BLaER1 (cell line): Measurements from ENCODE around the gene TUBD1.
A peak's percentile ranks its signal among the peaks of the same experiment; 100 is the strongest.
"Not testable (repeated sequence)": the region's sequence is repeated elsewhere in the genome, so short reads cannot be mapped to it uniquely, and the experiment has no call there.

Experiments used
- H3K27ac ChIP-seq: shearing (Covaris generic); formaldehyde crosslinking; 2 replicates; pipeline ENCODE4 v1.8.1; 2022
- H3K27me3 ChIP-seq: shearing (Covaris generic); formaldehyde crosslinking; 2 replicates; pipeline ENCODE4 v1.8.1; 2022
- H3K36me3 ChIP-seq: shearing (Covaris generic); formaldehyde crosslinking; 2 replicates; pipeline ENCODE4 v1.8.1; 2022
- H3K4me1 ChIP-seq: shearing (Covaris generic); formaldehyde crosslinking; 2 replicates; pipeline ENCODE4 v1.8.1; 2022
- H3K4me2 ChIP-seq: shearing (Covaris generic); formaldehyde crosslinking; 2 replicates; pipeline ENCODE4 v1.8.1; 2022
- H3K4me3 ChIP-seq: shearing (Covaris generic); formaldehyde crosslinking; 2 replicates; pipeline ENCODE4 v1.8.1; 2022
- H3K9ac ChIP-seq: shearing (Covaris generic); formaldehyde crosslinking; 2 replicates; pipeline ENCODE4 v1.8.1; 2022
- H3K9me3 ChIP-seq: shearing (Covaris generic); formaldehyde crosslinking; 2 replicates; pipeline ENCODE4 v1.8.1; 2022
- H4K20me1 ChIP-seq: shearing (Covaris generic); formaldehyde crosslinking; 2 replicates; pipeline ENCODE4 v1.8.1; 2022
- Cebpa-rat ChIP-seq: shearing (Covaris generic); IDR thresholded peaks from 2 replicates; pipeline ENCODE4 v1.8.1; 2022

Gene TUBD1, protein sequence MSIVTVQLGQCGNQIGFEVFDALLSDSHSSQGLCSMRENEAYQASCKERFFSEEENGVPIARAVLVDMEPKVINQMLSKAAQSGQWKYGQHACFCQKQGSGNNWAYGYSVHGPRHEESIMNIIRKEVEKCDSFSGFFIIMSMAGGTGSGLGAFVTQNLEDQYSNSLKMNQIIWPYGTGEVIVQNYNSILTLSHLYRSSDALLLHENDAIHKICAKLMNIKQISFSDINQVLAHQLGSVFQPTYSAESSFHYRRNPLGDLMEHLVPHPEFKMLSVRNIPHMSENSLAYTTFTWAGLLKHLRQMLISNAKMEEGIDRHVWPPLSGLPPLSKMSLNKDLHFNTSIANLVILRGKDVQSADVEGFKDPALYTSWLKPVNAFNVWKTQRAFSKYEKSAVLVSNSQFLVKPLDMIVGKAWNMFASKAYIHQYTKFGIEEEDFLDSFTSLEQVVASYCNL

GRCh38 chr17:59892924-59893675 lies at the start of gene TUBD1, which contains the start of gene RPS6KB1:
TSS of gene TUBD1 (minus strand) at chr17:59892943. CDS start at chr17:59891002, 1,941 bp downstream.
TSS of gene RPS6KB1 (plus strand) at chr17:59893121. CDS start at chr17:59893185, 64 bp downstream.
- Histone ChIP-seq H3K4me1 (peaks cover 32% of the 10 kb centered on the region), H3K27ac (peak within 1 kb of the TSS; percentile 92), H3K9me3 (no peaks in the 10 kb centered on the region), H4K20me1 (peaks cover 49% of the 10 kb centered on the region), H3K9ac (peak within 1 kb of the TSS; percentile 91), H3K4me2 (peak within 1 kb of the TSS; percentile 81), H3K36me3 (peaks cover 31% of the 10 kb centered on the region), H3K27me3 (no peaks in the 10 kb centered on the region), H3K4me3 (peak within 1 kb of the TSS; percentile 92)
- no peak for TF ChIP-seq Cebpa-rat

GRCh38 chr17:59941131-59941530 lies 48.4 kb upstream of the TUBD1 start:
- Histone ChIP-seq H3K4me2 (no peak overlapping the region), H3K9ac (no peak overlapping the region), H4K20me1 (no peaks in the 10 kb centered on the region), H3K4me1 (no peaks in the 10 kb centered on the region), H3K9me3 (no peaks in the 10 kb centered on the region), H3K27me3 (no peaks in the 10 kb centered on the region), H3K36me3 (peaks cover 93% of the 10 kb centered on the region), H3K4me3 (no peak overlapping the region), H3K27ac (no peak overlapping the region)
- no peak for TF ChIP-seq Cebpa-rat

- H3K9me3 ChIP-seq, H3K9ac ChIP-seq, H3K4me3 ChIP-seq, H3K4me2 ChIP-seq, H4K20me1 ChIP-seq, H3K27me3 ChIP-seq, H3K4me1 ChIP-seq, H3K27ac ChIP-seq: not testable (repeated sequence)
- peaks cover 93% of the 10 kb centered on the region for H3K36me3 ChIP-seq
These were observed 48.0 kb upstream of the TUBD1 start for GRCh38 chr17:59940697-59941096.

GRCh38 chr17:59933317-59933716 lies 40.6 kb upstream of the TUBD1 start:
- not testable (repeated sequence) for H3K27ac ChIP-seq, H3K9ac ChIP-seq, H3K9me3 ChIP-seq, H3K4me3 ChIP-seq, H3K4me2 ChIP-seq, H3K4me1 ChIP-seq, H4K20me1 ChIP-seq, H3K27me3 ChIP-seq
- peaks cover 93% of the 10 kb centered on the region for H3K36me3 ChIP-seq

DNA sequence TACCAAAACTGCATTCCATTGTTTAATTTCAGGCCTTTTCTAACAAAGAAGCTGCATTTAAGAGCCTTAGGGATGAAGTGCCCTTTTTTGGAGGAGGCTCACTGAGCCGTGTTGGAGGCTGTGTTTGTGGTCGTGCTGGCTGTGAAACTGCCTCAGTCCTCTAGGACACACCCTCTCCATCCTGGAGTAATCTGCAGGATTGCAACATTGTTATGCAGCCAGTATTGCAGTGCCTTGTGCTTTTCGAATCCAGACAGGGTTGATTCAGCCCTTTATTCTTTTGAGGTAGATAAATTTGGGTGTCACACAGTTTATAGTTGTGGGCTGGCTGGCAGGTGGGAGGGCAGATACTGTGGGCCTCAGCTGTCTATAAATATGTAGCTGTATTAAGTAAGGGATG lies 38.0 kb upstream of the TUBD1 start:
- H3K4me1 ChIP-seq, H3K27me3 ChIP-seq, H3K9me3 ChIP-seq, H3K4me3 ChIP-seq, H3K9ac ChIP-seq, H4K20me1 ChIP-seq, H3K4me2 ChIP-seq, H3K27ac ChIP-seq: not testable (repeated sequence)
- peaks cover 87% of the 10 kb centered on the region for H3K36me3 ChIP-seq

DNA sequence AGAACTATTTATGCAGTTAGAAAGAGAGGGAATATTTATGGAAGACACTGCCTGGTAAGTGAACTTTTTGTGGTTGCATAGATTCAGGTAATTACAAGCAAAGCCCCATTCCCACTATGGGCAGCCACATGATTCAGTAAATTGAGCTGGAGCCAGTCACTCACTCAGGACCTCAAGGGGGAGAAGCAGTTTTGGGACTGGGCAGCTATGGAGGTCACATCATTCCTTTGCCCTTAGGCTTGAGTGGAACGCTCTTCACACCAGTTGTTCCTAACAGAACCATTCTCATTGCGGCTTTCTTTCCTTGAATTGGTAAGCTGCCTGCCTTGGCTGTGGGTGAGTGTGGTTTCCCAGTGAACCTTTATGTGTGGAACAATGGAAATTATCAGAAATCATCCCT lies 37.4 kb upstream of the TUBD1 start:
- H4K20me1 ChIP-seq, H3K27ac ChIP-seq, H3K9ac ChIP-seq, H3K27me3 ChIP-seq, H3K4me2 ChIP-seq, H3K9me3 ChIP-seq, H3K4me3 ChIP-seq, H3K4me1 ChIP-seq: not testable (repeated sequence)
- H3K36me3 ChIP-seq: peaks cover 87% of the 10 kb centered on the region

- peaks cover 88% of the 10 kb centered on the region for H3K36me3 ChIP-seq
- H3K4me3 ChIP-seq, H3K4me2 ChIP-seq, H3K4me1 ChIP-seq, H3K27ac ChIP-seq, H3K9me3 ChIP-seq, H4K20me1 ChIP-seq, H3K27me3 ChIP-seq, H3K9ac ChIP-seq: not testable (repeated sequence)
These were observed 27.9 kb upstream of the TUBD1 start for GRCh38 chr17:59920637-59921036.

DNA sequence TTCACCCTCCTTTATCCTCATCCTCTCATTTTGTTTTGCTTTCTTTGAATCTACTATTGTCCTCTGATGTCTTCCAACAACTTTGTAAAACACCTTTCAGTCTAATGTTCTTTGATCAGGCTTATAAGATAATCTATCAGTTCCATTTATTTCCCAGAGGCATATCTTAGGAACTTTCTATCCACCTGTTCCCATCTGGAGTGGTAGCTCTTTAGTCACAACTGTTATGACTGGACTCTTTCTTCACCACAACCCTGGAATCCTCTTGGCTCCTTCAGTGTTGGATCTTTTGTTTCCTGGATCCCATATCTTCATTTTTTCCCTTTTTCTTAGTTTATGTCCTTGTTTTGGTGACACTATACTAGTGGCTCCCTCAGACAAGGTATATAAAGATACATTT lies 23.7 kb upstream of the TUBD1 start:
- H3K36me3 ChIP-seq: peaks cover 90% of the 10 kb centered on the region
- no peaks in the 10 kb centered on the region for H3K27me3 ChIP-seq
- no peak for TF ChIP-seq Cebpa-rat
- no peak overlapping the region for H3K4me2 ChIP-seq
- H3K9me3 ChIP-seq: no peaks in the 10 kb centered on the region
- H3K9ac ChIP-seq: no peak overlapping the region
- no peak overlapping the region for H3K4me3 ChIP-seq
- no peak overlapping the region for H3K27ac ChIP-seq
- H4K20me1 ChIP-seq: peaks cover 32% of the 10 kb centered on the region
- H3K4me1 ChIP-seq: no peaks in the 10 kb centered on the region

- Histone ChIP-seq H3K4me2 (no peak overlapping the region), H3K9me3 (no peaks in the 10 kb centered on the region), H3K36me3 (peaks cover 84% of the 10 kb centered on the region), H3K9ac (no peak overlapping the region), H3K27me3 (no peaks in the 10 kb centered on the region), H3K27ac (no peak overlapping the region), H3K4me1 (no peaks in the 10 kb centered on the region), H4K20me1 (peaks cover 50% of the 10 kb centered on the region), H3K4me3 (no peak overlapping the region)
- no peak for TF ChIP-seq Cebpa-rat
These were observed 21.6 kb upstream of the TUBD1 start for GRCh38 chr17:59914274-59914854.

- no peak for TF ChIP-seq Cebpa-rat
- H3K27ac ChIP-seq: no peak overlapping the region
These were observed 14.7 kb upstream of the TUBD1 start for GRCh38 chr17:59907467-59907866.

More at GRCh38 chr17:59907467-59907866, 14.7 kb upstream of the TUBD1 start:
- Histone ChIP-seq H3K36me3 (peaks cover 61% of the 10 kb centered on the region), H3K9ac (no peak overlapping the region), H3K9me3 (0 out of 2 replicates have a peak, but pooled peaks cover 7% of the 10 kb centered on the region), H4K20me1 (peaks cover 85% of the 10 kb centered on the region), H3K4me2 (no peak overlapping the region), H3K27me3 (no peaks in the 10 kb centered on the region), H3K4me3 (no peak overlapping the region), H3K4me1 (no peaks in the 10 kb centered on the region)
